ENCODE measurements around the gene CCL4.
A peak's percentile ranks its signal among the peaks of the same experiment; 100 is the strongest.
"Not testable (repeated sequence)": the region's sequence is repeated elsewhere in the genome, so short reads cannot be mapped to it uniquely, and the experiment has no call there.

CCL4 gene

GRCh38 chr17:36103401-36103975 is at the start of gene CCL4:
TSS of gene CCL4 (plus strand) at chr17:36103827. CDS start at chr17:36103906, 79 bp downstream.
- not testable (repeated sequence) for DNase-seq

GRCh38 chr17:36055171-36055570 is 48.5 kb upstream of the CCL4 start:
- no peak for DNase-seq

GRCh38 chr17:36055921-36056520 is 47.6 kb upstream of the CCL4 start:
- DNase-seq, result no peak

- DNase-seq, result no peak
These were observed 45.7 kb upstream of the CCL4 start for GRCh38 chr17:36057911-36058310.

GRCh38 chr17:36059406-36059805 is 44.2 kb upstream of the CCL4 start:
- no peak for DNase-seq

- DNase-seq, result no peak
These were observed 42.8 kb upstream of the CCL4 start for GRCh38 chr17:36060816-36061215.

- DNase-seq, result no peak
These were observed 39.7 kb upstream of the CCL4 start, which contains the start of gene CCL18 for GRCh38 chr17:36063786-36064541. TSS of gene CCL18 (plus strand) at chr17:36064272. CDS start at chr17:36064343, 71 bp downstream.

GRCh38 chr17:36066365-36066985 is 37.2 kb upstream of the CCL4 start:
- DNase-seq, result no peak

- DNase-seq, result no peak
These were observed 35.1 kb upstream of the CCL4 start for GRCh38 chr17:36068524-36068923.

- no peak for DNase-seq
These were observed 34.5 kb upstream of the CCL4 start for GRCh38 chr17:36069136-36069535.

- no peak for DNase-seq
These were observed 33.2 kb upstream of the CCL4 start for GRCh38 chr17:36070427-36070826.

GRCh38 chr17:36071751-36072150 is 31.9 kb upstream of the CCL4 start:
- DNase-seq, result no peak

GRCh38 chr17:36072431-36073121 is 31.1 kb upstream of the CCL4 start:
- DNase-seq, result peak; percentile 17 to 50

- DNase-seq, result no peak
These were observed 29.3 kb upstream of the CCL4 start for GRCh38 chr17:36074365-36074764.

GRCh38 chr17:36081681-36082471 is 21.8 kb upstream of the CCL4 start:
- not testable (repeated sequence) for DNase-seq

- DNase-seq, result not testable (repeated sequence)
These were observed 21.0 kb upstream of the CCL4 start for GRCh38 chr17:36082482-36083120.

GRCh38 chr17:36083691-36084090 is 19.9 kb upstream of the CCL4 start:
- not testable (repeated sequence) for DNase-seq

- no peak for DNase-seq
These were observed 17.9 kb upstream of the CCL4 start for GRCh38 chr17:36085765-36086164.

GRCh38 chr17:36086791-36087190 is 16.8 kb upstream of the CCL4 start:
- DNase-seq, result no peak

GRCh38 chr17:36087471-36087870 is 16.2 kb upstream of the CCL4 start:
- not testable (repeated sequence) for DNase-seq

- DNase-seq, result not testable (repeated sequence)
These were observed 15.6 kb upstream of the CCL4 start for GRCh38 chr17:36087897-36088572.

Data from NCI-H1930 (cell line).